PC-9 (cell line): Measurements from ENCODE around the gene SLK. TPM values are rescaled to one million over a fixed set of nuclear protein-coding genes. Genes with fewer than 3 reads are reported as not detected.

Experiments used
- BruUV-seq: library from RNA; stranded (reverse); fragments of 400-500 nt; replicated peaks from 2 replicates; lab custom pipeline; 2021; lab: Mats Ljungman, UMichigan
- CTCF ChIA-PET: fragments of 300-600 bp; sonication (Branson Sonifier 250); formaldehyde crosslinking; loops from one replicate; lab custom pipeline; 2022; ENCODE audit warnings: antibody characterized with exemption; lab: Charles Lee
- POLR2A ChIA-PET: fragments of 300-600 bp; sonication (Branson Sonifier 250); formaldehyde crosslinking; loops from one replicate; lab custom pipeline; 2022; ENCODE audit warnings: antibody characterized with exemption; ENCODE audit not compliant: unreplicated experiment; lab: Charles Lee
- DNase-seq, 2 experiments: peaks; one replicate each; pipeline versions ENCODE4 v3.0.0 to v3.0.0-alpha.2; 2015 to 2022; ENCODE audit warnings: mixed read lengths in 1 of 2
- H2AFZ ChIP-seq: fragments of 200-600 bp; sonication (generic); 2 replicates; pipeline ENCODE4 v1.8.1; 2017; ENCODE audit warnings: antibody characterized with exemption
- H3F3A ChIP-seq: fragments of 200-600 bp; sonication (generic); 2 replicates; pipeline ENCODE4 v1.8.1; 2017; ENCODE audit warnings: antibody characterized with exemption, mild to moderate bottlenecking, low read depth; ENCODE audit not compliant: insufficient read depth
- H3K27ac ChIP-seq: fragments of 200-600 bp; sonication (generic); 2 replicates; pipeline ENCODE4 v1.6.1; 2016; ENCODE audit warnings: mixed run types
- H3K27me3 ChIP-seq: fragments of 200-600 bp; sonication (generic); 2 replicates; pipeline ENCODE4 v1.6.1; 2016; ENCODE audit warnings: low read depth, mixed run types; ENCODE audit not compliant: insufficient read depth
- H3K36me3 ChIP-seq: fragments of 200-600 bp; sonication (generic); 2 replicates; pipeline ENCODE4 v1.6.1; 2016; ENCODE audit warnings: low read depth, mixed run types
- H3K4me1 ChIP-seq: fragments of 200-600 bp; sonication (generic); replicated peaks from 2 replicates; pipeline ENCODE4 v1.6.1; 2016; ENCODE audit warnings: mixed run types; ENCODE audit not compliant: insufficient read depth
- H3K4me2 ChIP-seq: fragments of 200-600 bp; sonication (generic); 2 replicates; pipeline ENCODE4 v1.6.1; 2017; ENCODE audit warnings: mixed run types
- H3K4me3 ChIP-seq: fragments of 200-600 bp; sonication (generic); 2 replicates; pipeline ENCODE4 v1.6.1; 2016; ENCODE audit warnings: mixed run types
- H3K79me2 ChIP-seq: fragments of 200-600 bp; sonication (generic); 2 replicates; pipeline ENCODE4 v1.6.1; 2017; ENCODE audit warnings: low read depth, mixed run types
- H3K9me2 ChIP-seq: fragments of 200-600 bp; sonication (generic); 2 replicates; pipeline ENCODE4 v1.8.1; 2017; ENCODE audit warnings: mild to moderate bottlenecking; ENCODE audit not compliant: insufficient read depth
- H3K9me3 ChIP-seq: fragments of 200-600 bp; sonication (generic); 2 replicates; pipeline ENCODE4 v1.8.1; 2016; ENCODE audit warnings: low read depth; ENCODE audit not compliant: insufficient read depth
- H4K20me1 ChIP-seq: fragments of 200-600 bp; sonication (generic); 2 replicates; pipeline ENCODE4 v1.8.1; 2017; ENCODE audit not compliant: insufficient read depth
- CTCF ChIP-seq: fragments of 200-600 bp; sonication (generic); conservative IDR thresholded peaks from 2 replicates; pipeline ENCODE4 v1.6.1; 2017; ENCODE audit warnings: mixed run types, antibody characterized with exemption, mild to moderate bottlenecking, moderate library complexity
- EZH2 ChIP-seq: fragments of 200-600 bp; sonication (generic); IDR thresholded peaks from 2 replicates; pipeline ENCODE4 v1.8.0; 2017; ENCODE audit warnings: antibody characterized with exemption, low read depth
- intact Hi-C: fragments of 100-400 bp; cut with micrococcal nuclease; formaldehyde crosslinking; loops from one replicate; pipeline ENCODE4 v1.10.0; 2022; ENCODE audit not compliant: unreplicated experiment
- total RNA-seq: library from RNA; stranded (reverse); gene quantifications from 2 replicates; pipeline ENCODE4 v1.2.3, GENCODE V29; 2021

SLK gene
- total RNA-seq, 1 experiment from 2014 or later, result 30.4 TPM

GRCh38 chr10:103933557-103934121 lies 33.3 kb upstream of the SLK start:
- H3K27ac ChIP-seq, result no peak overlapping the region
- no peaks in the 10 kb centered on the region for H3K79me2 ChIP-seq
- H3K9me3 ChIP-seq, result no peaks in the 10 kb centered on the region
- TF ChIP-seq EZH2 (no peak), CTCF (no peak)
- no peaks in the 10 kb centered on the region for H3K36me3 ChIP-seq
- H3K4me2 ChIP-seq, result no peak overlapping the region
- H2AFZ ChIP-seq, result no peak overlapping the region
- POLR2A ChIA-PET, result no interaction called here
- H3K4me1 ChIP-seq, result no peaks in the 10 kb centered on the region; the same call in 1 of the 2 replicates
- no peaks in the 10 kb centered on the region for H3K27me3 ChIP-seq
- no peaks in the 10 kb centered on the region for H3F3A ChIP-seq
- H4K20me1 ChIP-seq, result no peaks in the 10 kb centered on the region
- DNase-seq, result no peak
- no peaks in the 10 kb centered on the region for H3K9me2 ChIP-seq
- CTCF ChIA-PET, result no interaction called here
- BruUV-seq, result no TSS peak
- no peak overlapping the region for H3K4me3 ChIP-seq
- intact Hi-C loops, result no loop called here

GRCh38 chr10:103934308-103934707 lies 32.6 kb upstream of the SLK start:
- Histone ChIP-seq H3K4me1 (no peaks in the 10 kb centered on the region; the same call in 1 of the 2 replicates), H3K9me2 (no peaks in the 10 kb centered on the region), H3K9me3 (no peaks in the 10 kb centered on the region), H3K27me3 (no peaks in the 10 kb centered on the region), H3K27ac (no peak overlapping the region), H4K20me1 (no peaks in the 10 kb centered on the region), H2AFZ (no peak overlapping the region), H3K4me3 (no peak overlapping the region), H3K4me2 (no peak overlapping the region), H3K36me3 (no peaks in the 10 kb centered on the region), H3F3A (no peaks in the 10 kb centered on the region), H3K79me2 (no peaks in the 10 kb centered on the region)
- ChIA-PET POLR2A (no interaction called here), CTCF (no interaction called here)
- intact Hi-C loops, result no loop called here
- TF ChIP-seq CTCF, result no peak
- no peak for TF ChIP-seq EZH2
- DNase-seq, result no peak
- BruUV-seq, result no TSS peak

- intact Hi-C loops, result no loop called here
- Histone ChIP-seq H3K27me3 (no peaks in the 10 kb centered on the region), H3K9me2 (no peaks in the 10 kb centered on the region), H3K79me2 (no peaks in the 10 kb centered on the region), H2AFZ (no peak overlapping the region), H3K4me1 (no peaks in the 10 kb centered on the region), H3K27ac (no peak overlapping the region), H4K20me1 (no peaks in the 10 kb centered on the region), H3K36me3 (no peaks in the 10 kb centered on the region), H3K4me3 (no peak overlapping the region), H3F3A (no peaks in the 10 kb centered on the region), H3K4me2 (no peak overlapping the region), H3K9me3 (no peaks in the 10 kb centered on the region)
- no TSS peak for BruUV-seq
- CTCF ChIA-PET, result no interaction called here
- POLR2A ChIA-PET, result no interaction called here
- TF ChIP-seq CTCF (no peak), EZH2 (no peak)
- DNase-seq, result no peak
Observed at GRCh38 chr10:103936022-103936421, 30.9 kb upstream of the SLK start.
